Stimulated activated CD8-positive, alpha-beta memory T cell treated with anti-CD3 and anti-CD28 coated beads, Interleukin-4, amount 100 ng/mL, for 1 hour (primary cell): ENCODE data around the gene RMDN3.

Experiments used
- DNase-seq, 2 donors: peaks; one replicate each; pipeline ENCODE4 v3.0.0-alpha.2; 2020; ENCODE audit warnings: low read depth in 2 of 2, low spot score in 1 of 2

RMDN3 gene

DNA sequence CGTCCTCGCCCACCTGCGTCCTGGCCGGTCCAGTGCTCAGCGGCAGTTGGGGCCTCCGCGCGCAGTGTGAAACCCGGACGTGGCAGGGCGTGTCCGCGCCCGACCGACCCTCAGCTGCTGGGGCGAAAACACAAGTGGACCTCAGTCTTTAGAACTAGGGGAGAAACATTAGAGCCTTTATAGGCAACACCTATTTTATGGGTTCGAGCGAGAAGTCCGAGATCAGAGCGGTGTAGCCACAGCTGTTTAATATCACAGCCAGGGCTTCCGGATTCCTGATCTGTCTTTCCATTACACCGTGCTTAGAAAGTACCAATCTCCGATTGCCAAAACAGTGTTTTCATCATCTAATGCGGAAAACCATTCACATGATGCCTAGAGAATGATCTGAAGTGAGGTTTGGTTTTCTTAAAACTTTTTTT lies 59.6 kb downstream of the RMDN3 start:
- DNase-seq = no peak

DNA sequence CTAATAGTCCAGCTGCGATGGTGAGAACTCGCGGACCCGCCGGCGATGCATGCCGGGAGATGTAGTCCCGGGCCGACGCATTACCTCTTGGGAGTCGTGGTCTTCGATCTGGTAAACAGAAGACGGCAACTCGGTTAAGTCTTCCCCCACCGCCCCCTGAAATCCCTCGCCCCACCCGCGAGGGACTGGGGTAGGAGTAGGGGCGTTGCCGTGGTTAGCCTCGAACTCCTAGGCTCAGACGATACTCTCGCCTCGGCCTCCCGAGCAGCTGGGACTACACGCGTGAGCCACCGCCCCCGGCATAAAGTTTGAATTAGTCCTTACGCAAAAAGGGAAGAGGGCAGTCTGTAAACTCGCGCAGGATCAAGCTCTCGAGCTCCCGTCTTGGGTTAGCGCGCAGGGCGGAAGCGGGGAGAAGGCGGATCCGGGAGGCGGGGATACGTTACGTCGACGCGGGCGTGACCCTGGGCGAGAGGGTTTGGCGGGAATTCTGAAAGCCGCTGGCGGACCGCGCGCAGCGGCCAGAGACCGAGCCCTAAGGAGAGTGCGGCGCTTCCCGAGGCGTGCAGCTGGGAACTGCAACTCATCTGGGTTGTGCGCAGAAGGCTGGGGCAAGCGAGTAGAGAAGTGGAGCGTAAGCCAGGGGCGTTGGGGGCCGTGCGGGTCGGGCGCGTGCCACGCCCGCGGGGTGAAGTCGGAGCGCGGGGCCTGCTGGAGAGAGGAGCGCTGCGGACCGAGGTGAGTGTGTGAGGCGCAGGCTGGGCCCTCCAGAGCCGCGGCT lies 60.2 kb downstream of the RMDN3 start, which contains the start of gene RAD51:
TSS of gene RAD51 (plus strand) at position 487 of the 781 bp plus-strand sequence. CDS start 3,585 bp downstream, outside the sequence.
- DNase-seq = peak; percentile 80 to 85

DNA sequence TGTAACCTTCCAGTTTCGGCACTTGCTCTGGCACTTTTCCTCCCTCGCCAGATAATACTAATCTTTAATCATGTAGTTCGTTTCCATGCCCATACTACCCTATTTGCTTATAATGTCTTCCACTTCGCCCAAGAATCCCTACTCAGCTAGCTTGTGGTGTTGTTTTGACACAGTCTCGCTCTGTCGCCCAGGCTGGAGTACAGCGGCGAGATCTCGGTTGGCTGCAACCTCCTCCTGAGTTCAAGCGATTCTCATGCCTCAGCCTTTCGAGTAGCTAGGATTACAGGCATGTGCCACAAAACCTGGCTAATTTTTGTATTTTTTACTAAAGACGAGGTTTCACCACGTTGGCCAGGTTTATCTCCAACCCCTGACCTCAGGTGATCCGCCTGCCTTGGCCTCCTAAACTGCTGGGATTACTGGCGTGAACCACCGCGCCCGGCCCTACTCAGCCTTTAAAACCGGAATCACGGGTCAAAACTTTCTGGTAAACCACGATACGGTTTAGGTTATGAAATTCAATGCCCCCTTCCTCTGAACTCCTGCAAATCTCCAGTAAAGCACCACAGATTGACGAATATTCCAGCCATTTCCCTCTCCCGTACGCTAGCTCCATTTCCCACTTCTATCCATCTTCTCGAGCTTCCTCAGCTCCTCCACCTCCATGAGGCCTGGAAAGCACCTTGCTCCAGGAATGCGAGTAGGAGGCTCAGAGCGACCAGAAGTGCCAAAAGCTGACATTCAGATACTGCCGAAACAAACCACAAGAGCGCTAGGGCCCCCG lies 61.0 kb downstream of the RMDN3 start:
- no peak for DNase-seq

DNA sequence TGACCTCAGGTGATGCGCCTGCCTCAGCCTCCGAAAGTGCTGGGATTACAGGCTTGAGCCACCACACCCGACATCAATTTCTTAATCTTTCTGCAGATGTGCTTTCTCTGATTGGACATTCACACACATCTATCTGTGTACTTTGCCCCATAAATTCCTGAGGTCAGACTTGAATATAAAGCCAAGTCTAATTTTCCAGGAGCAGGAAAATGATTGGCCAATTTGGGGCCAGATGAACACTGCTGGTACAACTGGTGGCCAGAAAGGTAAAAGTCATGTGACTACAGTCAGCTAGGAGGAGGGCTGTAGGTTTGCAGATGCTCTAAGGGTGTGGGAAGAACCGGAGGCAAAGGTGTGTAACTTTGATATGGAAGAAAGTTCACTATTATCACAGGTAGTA lies 63.3 kb downstream of the RMDN3 start:
- DNase-seq = no peak

GRCh38 chr15:40688932-40689799 lies 65.9 kb downstream of the RMDN3 start:
- DNase-seq = no peak
